Activated CD8-positive, alpha-beta T cell treated with anti-CD3 and anti-CD28 coated beads for 36 hours (primary cell): ENCODE results near the gene MARCHF7. TPM values are rescaled to one million over a fixed set of nuclear protein-coding genes. Genes with fewer than 3 reads are reported as not detected.
A peak's percentile ranks its signal among the peaks of the same experiment; 100 is the strongest.

Experiments
- ATAC-seq: fragments of 200-7000 bp; cut with Tn5 transposase; one replicate; pipeline ENCODE4 v1.10.0; 2021; ENCODE audit warnings: mild to moderate bottlenecking, moderate library complexity
- CTCF ChIA-PET: fragments of 350-600 bp; sonication (Branson Sonifier 250); formaldehyde crosslinking; loops from one replicate; lab custom pipeline; 2021; ENCODE audit warnings: antibody characterized with exemption; lab: Charles Lee
- POLR2A ChIA-PET: fragments of 350-600 bp; sonication (Branson Sonifier 250); formaldehyde crosslinking; loops from one replicate; lab custom pipeline; 2021; ENCODE audit warnings: antibody characterized with exemption; lab: Charles Lee
- DNase-seq: peaks from one replicate; pipeline ENCODE4 v3.0.0-alpha.2; 2020
- H3K27ac Mint-ChIP-seq: one replicate; pipeline ENCODE4 v1.8.0; 2021; ENCODE audit warnings: mild to moderate bottlenecking, mixed read lengths
- H3K27me3 Mint-ChIP-seq: one replicate; pipeline ENCODE4 v1.8.0; 2021; ENCODE audit warnings: mixed read lengths
- H3K36me3 Mint-ChIP-seq: one replicate; pipeline ENCODE4 v1.8.0; 2021; ENCODE audit warnings: low read depth, mixed read lengths
- H3K4me1 Mint-ChIP-seq: one replicate; pipeline ENCODE4 v1.8.0; 2021; ENCODE audit warnings: low read depth, mixed read lengths
- H3K4me3 Mint-ChIP-seq: one replicate; pipeline ENCODE4 v1.8.0; 2021; ENCODE audit warnings: mild to moderate bottlenecking, moderate library complexity, mixed read lengths
- H3K9me3 Mint-ChIP-seq: one replicate; pipeline ENCODE4 v1.8.0; 2021; ENCODE audit warnings: mixed read lengths
- intact Hi-C: fragments of 100-400 bp; cut with micrococcal nuclease; formaldehyde crosslinking; loops from one replicate; pipeline ENCODE4 v1.10.0; 2022
- total RNA-seq, 2 experiments: library from RNA; stranded (reverse); gene quantifications; one replicate each; pipeline ENCODE4 v1.2.3, GENCODE V29; 2021
- TF ChIP-seq, protein P1 (sequence below): fragments of 200-600 bp; IDR thresholded peaks from one replicate; pipeline ENCODE4 v1.8.0; 2022; ENCODE audit warnings: antibody characterized with exemption, mild to moderate bottlenecking

MARCHF7 gene
- total RNA-seq, 2 experiments from 2014 or later = 79.2 to 80.3 TPM

DNA sequence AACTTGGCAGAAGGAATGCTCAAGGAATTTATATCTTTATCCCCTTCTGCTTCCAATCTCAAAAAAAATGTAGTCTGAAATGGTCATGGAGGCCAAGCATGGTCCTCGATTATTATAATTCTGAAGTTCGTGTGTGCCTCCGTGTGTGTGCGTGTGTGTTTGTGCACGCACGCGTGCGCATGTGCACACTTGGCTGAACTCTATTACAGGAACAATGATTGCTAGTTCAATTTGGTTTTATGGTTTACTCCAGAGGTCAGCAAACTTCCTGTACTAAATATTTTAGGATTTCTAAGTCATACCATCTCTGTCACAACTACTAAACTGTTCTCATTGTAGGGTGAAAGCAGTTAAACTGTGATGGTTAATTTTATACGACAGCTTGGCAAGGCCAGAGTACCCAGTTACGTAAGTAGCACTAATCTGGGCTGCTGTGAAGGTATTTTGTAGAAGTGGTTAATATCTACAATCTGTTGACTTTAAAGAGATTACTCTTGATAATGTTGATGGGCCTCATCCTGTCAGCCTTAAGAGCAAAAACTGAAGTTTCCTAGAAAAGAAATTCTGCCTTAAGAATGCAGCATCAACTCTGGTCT lies 5.8 kb upstream of the MARCHF7 start:
- no peak overlapping the region for H3K4me3 Mint-ChIP-seq
- POLR2A ChIA-PET = no interaction called here
- CTCF ChIA-PET = no interaction called here
- intact Hi-C loops = no loop called here
- TF ChIP-seq, protein P1, sequence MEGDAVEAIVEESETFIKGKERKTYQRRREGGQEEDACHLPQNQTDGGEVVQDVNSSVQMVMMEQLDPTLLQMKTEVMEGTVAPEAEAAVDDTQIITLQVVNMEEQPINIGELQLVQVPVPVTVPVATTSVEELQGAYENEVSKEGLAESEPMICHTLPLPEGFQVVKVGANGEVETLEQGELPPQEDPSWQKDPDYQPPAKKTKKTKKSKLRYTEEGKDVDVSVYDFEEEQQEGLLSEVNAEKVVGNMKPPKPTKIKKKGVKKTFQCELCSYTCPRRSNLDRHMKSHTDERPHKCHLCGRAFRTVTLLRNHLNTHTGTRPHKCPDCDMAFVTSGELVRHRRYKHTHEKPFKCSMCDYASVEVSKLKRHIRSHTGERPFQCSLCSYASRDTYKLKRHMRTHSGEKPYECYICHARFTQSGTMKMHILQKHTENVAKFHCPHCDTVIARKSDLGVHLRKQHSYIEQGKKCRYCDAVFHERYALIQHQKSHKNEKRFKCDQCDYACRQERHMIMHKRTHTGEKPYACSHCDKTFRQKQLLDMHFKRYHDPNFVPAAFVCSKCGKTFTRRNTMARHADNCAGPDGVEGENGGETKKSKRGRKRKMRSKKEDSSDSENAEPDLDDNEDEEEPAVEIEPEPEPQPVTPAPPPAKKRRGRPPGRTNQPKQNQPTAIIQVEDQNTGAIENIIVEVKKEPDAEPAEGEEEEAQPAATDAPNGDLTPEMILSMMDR = no peak
- no peak overlapping the region for H3K27ac Mint-ChIP-seq
- DNase-seq (no peak), ATAC-seq (no peak)
- no peaks in the 10 kb centered on the region for H3K9me3 Mint-ChIP-seq
- peaks cover 7% of the 10 kb centered on the region for H3K4me1 Mint-ChIP-seq
- no peaks in the 10 kb centered on the region for H3K27me3 Mint-ChIP-seq
- peaks cover 3% of the 10 kb centered on the region for H3K36me3 Mint-ChIP-seq

DNA sequence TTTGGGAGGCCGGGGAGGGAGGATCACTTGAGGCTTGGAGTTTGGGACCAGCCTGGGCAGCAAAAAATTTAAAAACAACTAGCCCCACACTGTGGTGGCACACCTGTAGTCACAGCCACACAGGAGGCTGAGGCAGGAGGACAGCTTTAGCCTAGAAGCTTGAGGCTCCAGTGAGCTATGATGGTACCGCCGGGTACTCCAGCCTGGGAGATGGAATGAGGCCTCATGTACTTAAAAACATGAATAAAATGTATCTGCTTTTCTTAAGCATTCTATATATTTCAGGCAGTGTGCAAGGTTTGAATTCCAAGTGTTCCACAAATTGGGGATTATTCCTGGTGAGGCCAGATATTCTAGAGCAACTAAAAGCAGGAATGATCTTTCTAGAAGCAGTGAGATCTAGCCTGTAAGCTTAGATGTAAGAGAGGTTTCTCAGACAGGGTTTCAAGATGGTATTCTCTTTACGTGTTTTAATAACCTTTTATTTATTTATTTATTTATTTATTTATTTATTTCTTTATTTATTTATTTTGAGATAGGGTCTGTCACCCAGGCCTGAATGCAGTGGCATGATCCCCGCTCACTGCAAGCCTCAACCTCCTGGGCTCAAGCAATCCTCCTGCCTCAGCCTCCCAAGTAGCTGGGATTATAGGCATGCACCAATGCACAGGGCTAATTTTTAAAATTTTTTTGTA lies 4.1 kb upstream of the MARCHF7 start:
- Mint-ChIP-seq H3K4me3 (no peak overlapping the region), H3K4me1 (peaks cover 11% of the 10 kb centered on the region), H3K9me3 (no peaks in the 10 kb centered on the region), H3K36me3 (peaks cover 8% of the 10 kb centered on the region), H3K27me3 (no peaks in the 10 kb centered on the region), H3K27ac (no peak overlapping the region)
- DNase-seq (no peak), ATAC-seq (no peak)
- TF ChIP-seq, protein P1 = no peak
- ChIA-PET CTCF (no interaction called here), POLR2A (no interaction called here)
- intact Hi-C loops = no loop called here

DNA sequence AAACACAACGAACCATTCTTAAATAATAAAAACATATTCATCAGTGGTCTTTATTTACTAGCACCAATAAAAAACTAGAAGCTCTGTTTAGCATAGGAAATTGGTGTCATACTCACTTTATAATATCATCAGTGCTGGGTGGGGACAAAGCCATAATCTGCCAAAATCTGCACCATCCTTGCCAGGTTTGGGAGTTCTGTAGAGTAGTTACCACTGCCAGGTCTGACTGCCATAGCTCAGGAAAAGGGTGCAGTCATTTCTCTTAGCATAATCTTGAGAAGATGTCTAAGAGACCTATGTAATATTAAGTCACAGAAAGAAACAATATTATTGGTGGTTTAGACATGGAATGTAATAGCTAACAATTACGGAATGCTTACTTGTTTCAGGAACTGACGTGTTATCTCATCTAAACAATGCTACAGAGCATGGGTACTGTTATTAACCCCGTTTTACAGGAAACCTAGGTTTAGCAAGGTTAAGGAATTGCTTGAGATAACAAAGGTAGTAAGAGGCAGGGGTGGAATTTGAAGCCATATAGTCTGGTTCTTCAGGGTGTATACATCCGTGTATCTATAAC lies 1.6 kb upstream of the MARCHF7 start:
- CTCF ChIA-PET = interaction anchor here (0.8 kb wide), 1 partner anchor 257 kb away, joined by 3 read pairs; no protein-coding TSS in a partner anchor
- no peak overlapping the region for H3K27ac Mint-ChIP-seq
- no peak for ATAC-seq

DNA sequence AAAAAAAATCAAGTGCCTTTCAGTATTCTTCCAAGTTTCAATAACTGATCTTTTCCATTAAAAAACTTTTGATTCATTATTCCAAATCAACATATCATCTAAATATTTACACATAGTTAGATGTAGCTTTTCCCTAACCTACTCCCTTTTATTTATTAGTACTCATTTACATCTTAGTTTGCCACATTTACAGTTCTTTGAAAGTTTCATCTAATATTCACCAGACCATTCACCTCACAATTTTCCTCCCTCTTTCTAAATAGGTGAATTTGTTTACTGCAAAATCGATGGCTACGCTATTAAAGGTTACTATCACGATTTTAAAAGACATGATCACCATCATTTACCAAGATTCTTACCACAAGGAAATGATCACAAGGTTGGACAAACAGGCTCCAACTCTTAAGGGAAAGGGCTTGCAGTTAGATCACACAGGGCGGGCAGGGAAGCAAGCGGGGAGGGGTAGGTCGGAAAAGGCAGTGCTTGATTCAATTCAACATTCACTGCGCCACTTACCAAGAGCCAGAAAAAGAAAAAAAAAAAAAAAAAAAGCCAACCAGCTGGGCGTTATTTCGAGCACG lies 654 bp upstream of the MARCHF7 start:
- CTCF ChIA-PET = interaction anchor here (0.6 to 1.2 kb wide), 5 partner anchors 14 to 207 kb away, joined by 3 read pairs; no protein-coding TSS in a partner anchor
- H3K27ac Mint-ChIP-seq = peak overlapping the region; percentile 93

More for the DNA sequence above, 1.6 kb upstream of the MARCHF7 start:
- no peaks in the 10 kb centered on the region for H3K27me3 Mint-ChIP-seq
- H3K9me3 Mint-ChIP-seq = no peaks in the 10 kb centered on the region
- peak overlapping the region; percentile 20 for H3K4me3 Mint-ChIP-seq
- DNase-seq = no peak
- H3K36me3 Mint-ChIP-seq = peaks cover 30% of the 10 kb centered on the region
- TF ChIP-seq, protein P1 = no peak
- POLR2A ChIA-PET = no interaction called here
- intact Hi-C loops = no loop called here
- H3K4me1 Mint-ChIP-seq = peaks cover 32% of the 10 kb centered on the region

More for the DNA sequence above, 654 bp upstream of the MARCHF7 start:
- no peaks in the 10 kb centered on the region for H3K9me3 Mint-ChIP-seq
- ATAC-seq (no peak), DNase-seq (no peak)
- no peaks in the 10 kb centered on the region for H3K27me3 Mint-ChIP-seq
- H3K4me1 Mint-ChIP-seq = peaks cover 41% of the 10 kb centered on the region
- peaks cover 40% of the 10 kb centered on the region for H3K36me3 Mint-ChIP-seq
- intact Hi-C loops = no loop called here
- POLR2A ChIA-PET = interaction anchor here (0.6 to 2.3 kb wide), 18 partner anchors 8 to 771 kb away, joined by 3 to 13 read pairs (median 4); partner anchors contain the start of gene BAZ2B
- H3K4me3 Mint-ChIP-seq = peak overlapping the region; percentile 100
- TF ChIP-seq, protein P1 = no peak
